NCI-H1048 (cell line): ENCODE measurements around the gene GDF2.

Source experiments
- DNase-seq: peaks from one replicate; lab custom pipeline; 2025; lab: John Stamatoyannopoulos, UW

GDF2 gene

DNA sequence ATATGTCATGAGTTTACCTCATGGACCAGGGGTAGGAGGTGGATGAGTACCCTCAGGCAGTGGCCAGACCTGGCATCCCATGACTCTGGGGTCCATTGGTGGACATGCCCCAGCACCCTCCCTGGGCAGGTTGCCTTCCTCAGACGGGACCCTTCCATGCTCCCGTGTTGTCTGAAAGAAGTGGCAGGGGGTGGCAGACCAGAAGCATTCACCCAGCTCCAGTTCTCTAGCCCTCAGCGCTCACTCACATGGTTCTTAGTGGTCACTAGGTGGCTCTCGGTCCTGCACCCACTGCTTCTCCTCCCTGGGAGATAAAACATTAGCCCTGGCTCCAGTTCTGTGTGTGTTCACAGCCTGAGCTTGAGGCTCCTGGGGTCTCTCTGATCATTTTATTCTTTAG, 31.9 kb downstream of the GDF2 start:
- DNase-seq, result no peak

DNA sequence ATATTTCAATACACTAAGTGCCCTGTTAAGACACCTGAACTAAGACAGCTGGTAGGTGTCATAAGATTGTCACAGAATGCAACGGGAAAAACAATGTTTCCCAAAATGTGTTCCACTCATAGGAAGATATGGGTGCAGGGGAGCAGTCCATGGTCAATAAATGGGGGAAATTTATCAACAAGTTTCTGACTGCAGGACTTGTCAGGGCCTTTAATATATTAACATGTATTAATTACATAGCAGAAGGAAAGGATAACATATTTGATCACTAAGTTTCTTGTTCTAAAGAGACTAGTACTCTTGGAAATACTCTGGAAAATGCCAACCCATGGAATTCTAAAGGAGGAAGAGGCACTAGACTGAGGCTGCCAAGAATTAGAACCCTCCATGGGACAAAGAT, 32.6 kb downstream of the GDF2 start:
- no peak for DNase-seq

DNA sequence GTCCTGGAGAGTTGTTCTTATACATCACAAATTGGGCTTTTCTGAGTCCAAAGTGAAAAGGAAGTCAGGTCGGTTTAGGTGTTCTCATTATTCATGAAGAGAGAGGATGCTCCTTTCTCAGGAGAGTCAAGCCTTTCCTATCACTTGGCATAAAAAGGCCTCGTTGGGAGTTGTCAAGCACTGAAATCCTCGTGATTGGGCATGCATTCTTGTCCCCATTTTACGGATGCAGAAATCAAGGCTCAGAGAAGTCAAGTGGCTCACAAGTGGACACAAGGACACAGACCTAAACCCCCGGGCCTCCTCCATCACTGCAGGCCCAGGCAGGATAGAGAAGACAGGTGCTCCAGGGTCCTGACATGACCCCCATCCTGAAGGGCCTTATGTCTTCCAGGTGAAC, 34.5 kb downstream of the GDF2 start:
- no peak for DNase-seq

DNA sequence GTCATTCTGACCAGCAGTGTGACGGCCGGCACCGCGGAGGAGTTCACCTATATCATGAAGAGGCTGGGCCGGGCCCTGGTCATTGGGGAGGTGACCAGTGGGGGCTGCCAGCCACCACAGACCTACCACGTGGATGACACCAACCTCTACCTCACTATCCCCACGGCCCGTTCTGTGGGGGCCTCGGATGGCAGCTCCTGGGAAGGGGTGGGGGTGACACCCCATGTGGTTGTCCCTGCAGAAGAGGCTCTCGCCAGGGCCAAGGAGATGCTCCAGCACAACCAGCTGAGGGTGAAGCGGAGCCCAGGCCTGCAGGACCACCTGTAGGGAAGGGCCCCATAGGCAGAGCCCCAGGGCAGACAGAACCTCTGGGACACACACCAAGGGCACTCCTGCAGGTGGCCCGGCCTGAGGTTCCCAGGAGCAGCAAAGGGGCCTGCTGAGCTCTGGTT, 34.9 kb downstream of the GDF2 start:
- DNase-seq, result no peak

DNA sequence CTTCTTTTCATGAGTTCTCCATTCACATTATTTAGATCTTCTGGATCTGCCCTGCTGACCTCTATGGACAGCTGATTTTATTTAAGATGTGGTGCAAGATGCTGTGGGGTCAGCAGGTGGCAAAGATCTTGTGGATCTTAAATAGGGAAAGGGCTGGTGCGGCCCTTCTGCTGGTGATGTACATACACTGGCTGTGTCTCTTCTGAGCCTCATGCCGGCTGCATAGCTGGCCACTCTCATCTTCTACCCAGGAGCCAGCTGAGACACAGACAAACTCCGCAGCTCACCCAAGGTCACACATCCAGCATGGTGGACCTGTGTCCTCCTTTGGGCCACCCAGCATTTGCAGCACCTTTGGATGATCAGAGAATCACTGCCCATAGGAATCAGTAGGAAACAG, 35.7 kb downstream of the GDF2 start:
- DNase-seq, result no peak

DNA sequence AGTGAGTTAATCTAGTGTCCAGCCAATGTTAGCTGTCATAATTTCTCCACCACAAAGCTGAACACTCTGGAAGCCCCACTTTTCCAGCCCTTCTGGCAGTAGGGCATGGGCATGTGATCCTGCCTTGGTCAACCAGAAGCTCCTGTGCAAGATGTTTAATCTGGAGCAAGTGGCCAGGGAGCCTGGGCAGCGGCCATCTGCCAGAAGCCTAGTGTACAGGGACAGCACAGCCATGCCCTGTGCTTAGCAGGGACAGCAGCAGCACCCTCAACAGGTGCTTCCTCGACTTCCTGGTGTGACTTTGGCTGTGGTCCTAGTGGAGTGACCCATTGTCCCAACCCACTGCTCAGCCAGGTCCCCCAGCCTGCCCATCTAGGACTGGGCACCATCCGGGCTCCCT, 36.2 kb downstream of the GDF2 start:
- no peak for DNase-seq

DNA sequence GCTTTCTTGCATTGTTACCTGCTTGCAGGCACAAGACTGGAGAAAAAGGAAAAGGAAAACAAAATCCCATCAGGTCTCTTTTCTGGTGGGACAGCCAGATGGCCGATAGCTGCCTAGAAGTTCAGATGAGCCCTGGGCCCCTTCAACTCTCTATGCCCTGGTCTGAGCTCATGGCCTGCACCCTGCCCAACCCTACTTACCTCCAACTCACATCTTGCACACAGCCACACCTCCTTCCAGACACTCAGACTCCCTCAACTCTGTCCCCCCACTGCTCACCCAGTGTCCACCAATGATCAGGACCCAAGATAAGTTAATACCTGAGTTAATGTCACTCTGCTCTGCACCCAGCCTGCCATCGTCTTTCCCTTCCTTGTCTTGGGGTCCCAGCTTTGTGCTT, 36.8 kb downstream of the GDF2 start:
- no peak for DNase-seq

DNA sequence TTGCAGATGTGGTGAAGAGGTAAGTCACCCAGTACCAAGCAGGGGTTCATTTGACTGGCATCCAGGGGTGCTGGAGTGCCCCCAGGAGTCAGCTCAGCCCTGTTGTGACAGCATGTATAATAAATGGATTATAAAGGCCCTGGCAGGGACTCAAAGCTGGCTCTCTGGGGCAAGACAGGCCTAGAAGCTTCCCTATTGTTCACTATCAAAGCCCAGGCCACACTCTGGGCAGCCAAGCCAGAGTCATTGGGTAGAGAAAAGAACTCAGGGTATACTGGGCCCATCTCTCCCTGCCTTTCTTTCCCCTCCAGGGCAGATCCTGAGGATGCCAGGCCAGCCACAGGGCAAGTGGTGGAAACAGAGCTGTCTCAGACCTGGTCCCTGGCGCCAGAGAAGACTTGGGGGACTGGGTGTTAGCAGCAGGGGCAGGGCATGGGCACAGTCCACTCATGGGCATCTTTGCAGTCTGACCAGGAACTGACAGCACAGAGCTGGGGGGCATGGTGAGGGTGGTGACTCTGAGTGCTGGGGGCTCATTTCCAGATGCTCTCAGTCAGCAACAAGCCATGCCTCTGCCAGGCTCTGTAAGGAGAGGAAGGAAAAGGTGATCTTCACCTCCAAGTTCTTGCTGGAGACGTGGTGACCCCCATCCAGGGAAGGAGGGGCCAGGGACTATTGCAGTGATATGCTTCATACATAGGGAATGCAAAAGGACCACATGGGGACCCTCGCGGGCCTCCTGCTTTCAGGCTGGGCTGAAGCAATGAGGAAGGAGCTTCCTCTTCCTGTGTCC, 37.6 kb downstream of the GDF2 start:
- DNase-seq, result no peak

DNA sequence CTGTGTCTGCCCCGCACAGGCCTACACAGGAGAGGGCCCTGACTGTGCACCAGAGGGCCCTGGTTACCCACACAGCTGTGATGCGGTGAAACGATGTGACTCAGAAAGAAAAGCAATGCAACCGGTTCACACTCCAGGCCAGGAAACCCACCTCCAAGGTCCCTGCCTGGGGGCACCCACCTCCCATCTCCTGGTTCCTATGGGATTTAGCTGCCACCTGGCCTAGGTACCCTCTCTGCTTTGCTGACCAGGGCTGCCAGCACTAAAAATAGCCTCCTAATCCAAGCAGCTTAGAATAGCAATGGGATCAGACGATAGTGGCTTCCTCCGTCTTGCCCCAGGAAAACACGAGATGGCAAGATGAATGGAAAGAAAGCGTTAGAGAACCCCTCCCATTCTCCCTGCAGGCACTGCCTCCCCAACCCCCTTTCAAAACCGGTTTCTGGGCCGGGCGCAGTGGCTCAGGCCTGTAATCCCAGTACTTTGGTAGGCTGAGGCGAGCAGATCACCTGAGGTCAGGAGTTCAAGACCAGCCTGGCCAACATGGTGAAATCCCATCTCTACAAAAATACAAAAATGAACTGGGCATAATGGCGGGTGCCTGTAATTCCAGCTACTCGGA, 38.3 kb downstream of the GDF2 start:
- no peak for DNase-seq

DNA sequence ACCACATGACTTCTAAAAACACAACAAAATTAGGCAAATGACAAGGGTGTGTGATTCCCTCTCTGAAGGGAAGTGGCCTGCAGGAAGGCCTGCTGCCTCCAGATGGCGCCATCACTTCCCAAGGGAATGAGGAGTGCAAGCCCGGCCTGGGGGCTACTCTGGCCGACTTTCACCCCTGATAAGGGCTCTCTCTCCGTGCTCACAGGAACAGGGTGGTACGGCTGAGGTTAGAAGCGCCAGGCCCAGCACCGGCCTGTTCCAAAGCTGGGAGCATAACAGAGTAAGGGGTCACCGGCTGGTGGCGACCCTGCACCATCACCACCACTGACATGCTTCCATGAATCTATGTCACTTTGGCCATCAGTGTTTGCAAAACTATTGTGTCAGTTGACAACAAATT, 39.0 kb downstream of the GDF2 start:
- DNase-seq, result no peak

DNA sequence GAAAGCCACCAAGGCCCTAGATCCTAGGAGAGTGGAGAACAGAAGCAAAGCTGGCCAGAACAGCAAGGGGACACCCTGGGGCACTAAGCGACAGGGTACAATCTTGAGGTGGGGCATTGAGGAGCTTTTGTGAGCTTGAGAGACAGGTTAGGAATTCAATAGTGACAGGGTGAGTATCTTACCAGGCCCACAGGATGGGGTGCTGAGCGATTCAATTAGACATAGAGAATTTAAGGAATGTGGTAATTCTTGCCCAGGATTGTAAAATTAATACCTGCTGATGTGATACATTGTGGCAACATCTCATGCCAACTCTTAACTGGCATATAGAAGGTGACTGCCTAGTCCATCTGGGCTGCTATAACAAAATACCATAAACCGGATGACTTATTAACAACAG, 39.9 kb downstream of the GDF2 start:
- no peak for DNase-seq

DNA sequence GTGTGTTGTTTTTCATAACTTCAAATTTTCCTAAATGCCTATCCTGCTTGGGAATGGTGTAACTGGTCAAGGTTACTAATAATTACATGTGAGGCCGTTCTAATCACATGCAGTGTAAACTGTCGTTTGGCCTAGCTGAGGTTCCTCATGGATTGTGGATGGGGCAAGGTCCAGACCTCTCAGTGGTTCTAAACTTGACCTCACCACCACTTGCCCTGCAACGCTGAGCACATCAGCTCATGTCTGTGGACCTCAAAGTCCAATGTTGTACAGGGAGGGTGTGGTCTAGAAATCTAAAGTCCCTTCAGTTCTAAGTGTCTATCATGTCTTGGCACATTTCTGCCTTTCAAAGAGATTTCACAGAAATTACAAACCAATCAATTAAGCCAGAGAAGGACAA, 41.5 kb downstream of the GDF2 start:
- DNase-seq, result no peak

DNA sequence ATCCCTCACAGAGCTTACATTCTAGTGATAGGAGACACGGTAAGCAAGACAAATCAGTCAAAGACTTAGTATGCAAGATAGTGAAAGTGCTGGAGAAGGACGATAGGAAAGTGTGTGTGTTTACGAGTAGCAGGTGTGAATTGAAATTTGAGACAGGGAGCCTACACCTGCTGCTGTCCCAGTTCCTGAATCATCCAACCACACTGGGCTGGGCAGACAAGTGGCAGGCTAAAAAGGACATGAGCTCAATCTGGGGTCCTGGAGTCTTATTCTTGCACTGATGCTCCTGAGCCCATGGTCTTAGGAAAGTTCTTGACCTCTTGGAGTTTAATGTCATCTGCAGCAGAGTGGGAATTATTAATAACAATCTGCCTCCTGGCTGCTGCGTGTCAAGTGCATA, 42.1 kb downstream of the GDF2 start:
- DNase-seq, result no peak

DNA sequence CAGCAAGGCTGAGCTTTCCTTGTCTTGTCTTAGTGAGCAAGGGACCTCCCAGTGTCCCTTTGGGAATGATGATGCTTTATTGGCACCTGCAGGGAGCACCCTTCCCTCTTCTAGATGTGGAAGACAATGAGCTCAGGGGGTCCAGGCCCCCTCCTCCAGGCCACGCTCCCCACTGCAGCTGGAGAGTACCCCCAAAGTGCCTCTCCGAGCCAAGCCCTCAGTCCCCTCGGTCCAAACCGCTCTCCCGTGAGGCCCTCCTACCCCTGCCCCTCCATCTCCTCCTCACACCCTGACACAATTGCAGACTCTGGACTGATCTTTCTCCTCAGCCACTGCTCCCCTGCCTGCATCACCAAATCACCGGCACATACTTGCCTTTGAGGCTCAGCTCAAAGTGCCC, 42.7 kb downstream of the GDF2 start:
- DNase-seq, result no peak

DNA sequence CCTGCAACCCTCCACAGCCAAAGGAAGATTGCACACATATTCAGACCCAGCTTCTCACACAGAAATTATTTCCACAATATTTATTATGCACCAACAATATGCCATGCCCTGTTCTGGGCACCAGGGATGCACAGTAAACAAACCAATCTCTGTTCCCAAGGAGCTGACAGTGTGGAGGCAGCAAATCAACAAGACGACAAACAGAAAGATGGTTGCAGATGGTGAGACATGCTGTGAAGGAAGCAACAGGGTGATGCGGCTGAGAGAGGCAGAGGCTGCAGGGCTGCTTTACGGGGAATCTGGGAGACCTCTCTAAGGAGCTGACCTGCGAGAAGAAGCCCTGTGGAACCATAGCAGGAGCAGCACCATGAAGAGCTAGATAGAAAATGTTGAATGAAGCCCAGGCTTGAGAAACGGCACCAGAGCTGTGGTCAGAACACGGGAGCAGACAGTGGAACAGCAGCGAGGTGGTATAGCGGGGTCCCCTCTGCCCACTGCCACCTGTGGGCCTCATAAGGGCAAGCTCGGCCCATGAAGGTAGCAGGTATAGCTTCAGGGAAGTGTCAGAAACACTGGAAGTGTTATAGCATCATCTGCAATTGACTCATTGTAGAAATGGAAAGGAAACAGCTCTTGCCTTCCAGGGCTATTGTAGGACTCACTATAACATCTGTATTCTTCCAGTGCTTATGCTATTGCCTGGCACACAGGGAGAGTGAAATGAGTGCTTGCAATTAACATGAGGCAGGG, 43.4 kb downstream of the GDF2 start:
- no peak for DNase-seq

DNA sequence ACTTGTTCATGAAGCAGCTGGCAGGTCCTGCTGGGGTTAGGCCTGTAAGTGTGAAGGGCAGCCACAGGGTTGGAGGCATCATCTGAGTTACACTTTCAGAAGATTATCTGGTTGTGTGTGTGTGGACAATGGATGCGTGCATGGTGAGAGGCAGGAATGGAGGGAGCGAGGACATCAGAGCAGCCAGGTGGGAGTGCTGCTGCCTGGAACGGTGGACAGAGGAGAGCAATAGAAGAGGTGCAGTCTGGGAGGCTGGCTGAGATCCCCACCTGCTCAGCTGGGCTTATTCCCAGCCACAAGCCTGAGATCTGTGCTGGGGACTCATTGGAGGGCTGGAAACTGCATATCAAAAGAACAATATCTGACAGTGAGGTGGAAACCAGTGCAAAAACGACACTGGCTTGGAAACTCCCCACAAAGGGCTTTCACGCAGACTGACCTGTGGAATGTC, 44.0 kb downstream of the GDF2 start:
- DNase-seq, result no peak

DNA sequence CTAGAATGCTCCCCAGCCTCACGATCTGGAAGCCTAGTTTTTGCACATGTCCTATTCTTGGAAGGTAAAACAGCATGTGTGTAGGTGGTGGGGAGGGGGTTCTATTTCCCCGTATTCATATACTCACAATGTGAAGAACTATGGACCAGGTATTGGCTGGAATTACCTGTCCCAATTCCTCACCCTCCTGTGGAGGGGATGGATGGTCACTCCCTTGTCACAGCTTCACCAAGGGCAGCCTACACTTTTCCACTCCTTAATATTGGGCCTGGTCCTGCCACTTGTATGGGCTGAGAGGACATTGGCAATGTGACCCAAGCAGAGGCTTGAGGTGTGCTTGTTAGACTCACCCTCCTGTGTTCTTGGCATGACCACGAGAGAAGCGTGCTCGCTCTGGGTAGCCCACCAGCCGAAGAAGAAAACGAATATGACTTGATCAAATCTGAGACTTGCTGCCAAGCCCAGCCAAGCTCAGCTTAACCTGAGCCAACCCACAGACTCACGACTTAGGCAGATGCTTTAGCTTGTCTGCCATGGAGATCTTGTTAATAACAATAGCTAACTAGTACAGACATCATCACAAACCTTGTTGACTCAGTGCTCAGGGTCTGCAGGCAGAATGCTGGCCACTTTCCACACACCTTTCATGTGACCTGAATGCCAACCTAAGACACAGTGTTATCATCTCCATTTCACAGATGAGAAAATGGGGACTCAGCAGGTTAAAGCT, 44.6 kb downstream of the GDF2 start:
- no peak for DNase-seq

DNA sequence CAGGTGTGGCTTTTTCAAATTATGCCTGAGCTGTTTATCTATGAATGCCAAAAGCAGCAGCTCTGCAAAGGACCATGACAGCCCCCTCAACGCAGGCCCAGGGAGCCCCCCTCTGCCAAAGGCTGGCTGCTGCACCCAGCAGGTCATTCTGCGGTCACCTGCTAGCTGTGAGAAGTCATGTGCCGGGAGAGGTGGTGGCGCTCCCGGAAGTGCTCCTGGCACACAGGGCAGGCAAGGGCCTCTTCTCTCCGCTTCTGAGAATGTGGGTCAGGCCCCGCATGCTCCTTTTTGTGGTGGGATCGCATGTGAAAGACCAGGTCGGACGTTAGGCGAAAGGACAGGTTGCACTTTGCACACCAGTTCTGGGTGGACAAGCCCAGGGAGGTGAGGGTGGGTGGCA, 45.4 kb downstream of the GDF2 start:
- no peak for DNase-seq

DNA sequence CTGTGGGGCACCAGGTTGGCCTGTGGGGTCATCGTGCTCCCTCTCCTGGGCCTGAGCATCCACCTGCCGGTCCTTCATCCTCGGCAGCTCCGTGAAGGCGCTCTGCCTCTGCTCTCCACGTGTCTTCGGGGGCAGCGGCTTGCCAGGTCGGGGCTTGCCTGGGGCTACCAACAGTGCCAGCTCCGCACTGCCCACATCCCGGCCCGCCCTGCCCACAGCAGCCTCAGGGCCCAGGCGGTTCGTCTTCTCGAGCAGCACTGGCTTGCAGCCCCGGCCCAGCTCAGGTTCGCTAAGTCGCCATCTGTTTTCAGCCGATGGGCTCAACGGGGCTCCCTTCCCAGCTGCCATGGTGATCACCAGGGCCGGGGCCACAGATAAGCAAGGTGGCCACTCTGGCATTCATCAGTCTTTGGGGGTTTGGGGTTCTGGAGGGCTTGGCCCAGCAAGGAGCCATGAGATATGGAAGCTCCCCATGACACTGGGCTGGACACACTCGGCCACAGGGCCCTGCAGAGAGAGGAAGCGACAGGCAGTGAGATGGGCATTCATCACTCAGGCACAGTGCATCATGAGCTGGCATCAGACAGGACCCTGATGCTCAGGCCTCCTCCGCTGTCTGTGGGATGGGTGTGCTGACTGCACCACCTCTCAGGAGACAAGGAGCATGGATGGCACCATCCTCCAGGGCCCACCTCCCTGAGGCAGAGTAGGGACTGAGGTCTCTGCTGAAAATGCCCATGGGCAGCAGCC, 46.4 kb downstream of the GDF2 start:
- DNase-seq, result no peak

DNA sequence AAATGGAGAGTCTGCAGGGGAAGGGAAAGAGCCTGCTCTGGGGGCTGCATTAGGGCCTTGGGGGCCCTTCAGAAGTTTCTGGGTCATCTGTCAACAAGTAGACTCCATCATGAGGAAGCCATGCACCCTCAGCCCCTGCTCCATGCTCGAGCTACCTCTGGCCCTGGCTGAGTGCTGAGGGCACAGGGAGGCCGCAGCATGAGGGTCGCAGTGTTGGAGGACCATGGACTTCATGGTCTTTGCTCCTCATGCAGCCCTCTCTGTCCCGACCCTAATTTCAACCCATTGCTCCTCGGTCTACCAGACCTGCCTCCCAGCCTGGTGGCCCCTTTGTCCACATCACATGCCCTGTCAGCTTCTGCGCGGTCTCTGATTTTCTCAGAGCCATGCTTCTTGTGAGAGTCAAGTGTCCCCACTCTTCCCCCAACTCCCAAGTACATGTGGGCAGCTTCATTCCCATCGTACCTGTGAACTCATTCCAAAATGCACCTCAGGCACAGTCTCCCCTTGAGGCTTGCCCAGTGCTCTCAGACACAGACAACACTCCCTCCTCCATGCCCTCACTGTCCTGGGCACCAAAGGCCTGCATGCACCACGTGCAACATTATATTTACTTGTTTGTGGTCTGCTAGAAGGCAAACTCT, 47.1 kb downstream of the GDF2 start:
- DNase-seq, result no peak
